M059J (cell line): Measurements from ENCODE around the gene FNTB. TPM values are rescaled to one million over a fixed set of nuclear protein-coding genes. Genes with fewer than 3 reads are reported as not detected.
A peak's percentile ranks its signal among the peaks of the same experiment; 100 is the strongest.

ENCODE experiments used
- DNase-seq: peaks from one replicate; pipeline ENCODE4 v3.0.0-alpha.2; 2012; ENCODE audit warnings: low read depth
- total RNA-seq: library from RNA; depleted of rRNA; stranded (reverse); fragments of >200 nt; shearing (Covaris generic); gene quantifications from 2 replicates; pipeline ENCODE4 v1.2.3, GENCODE V29; 2014

Gene FNTB
- total RNA-seq, 1 experiment from 2014 or later, result 23.7 TPM

DNA sequence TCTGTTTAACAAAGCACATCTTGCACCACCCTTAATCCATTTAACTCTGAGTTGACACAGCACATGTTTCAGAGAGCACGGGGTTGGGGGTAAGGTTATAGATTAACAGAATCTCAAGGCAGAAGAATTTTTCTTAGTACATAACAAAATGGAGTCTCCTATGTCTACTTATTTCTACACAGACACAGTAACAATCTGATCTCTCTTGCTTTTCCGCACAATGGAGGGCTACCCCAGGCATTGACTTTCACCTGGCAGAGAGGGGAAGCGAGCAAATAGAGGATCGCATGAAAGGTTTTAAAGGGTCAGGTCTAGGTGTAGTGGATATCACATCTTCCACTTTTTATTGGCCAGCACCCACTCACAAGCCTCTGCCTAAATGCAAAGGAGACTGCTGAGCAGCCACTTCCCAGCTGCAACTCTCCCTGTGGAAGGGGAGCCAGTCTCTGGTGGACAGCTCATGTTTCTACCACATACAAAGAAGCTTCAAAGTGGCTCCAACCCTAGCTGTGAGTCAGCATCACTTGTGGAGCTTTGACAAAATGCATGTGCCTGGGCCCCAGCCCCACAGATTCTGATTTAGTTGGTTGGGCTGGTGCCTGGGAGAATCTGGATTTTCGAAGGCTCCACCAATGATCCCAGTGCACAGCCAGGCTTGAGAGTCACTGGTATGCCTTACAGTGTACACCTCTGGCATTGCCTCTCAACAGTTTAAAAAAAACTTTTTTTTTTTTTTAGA lies 7.2 kb upstream of the FNTB start:
- peak; percentile 46 for DNase-seq

DNA sequence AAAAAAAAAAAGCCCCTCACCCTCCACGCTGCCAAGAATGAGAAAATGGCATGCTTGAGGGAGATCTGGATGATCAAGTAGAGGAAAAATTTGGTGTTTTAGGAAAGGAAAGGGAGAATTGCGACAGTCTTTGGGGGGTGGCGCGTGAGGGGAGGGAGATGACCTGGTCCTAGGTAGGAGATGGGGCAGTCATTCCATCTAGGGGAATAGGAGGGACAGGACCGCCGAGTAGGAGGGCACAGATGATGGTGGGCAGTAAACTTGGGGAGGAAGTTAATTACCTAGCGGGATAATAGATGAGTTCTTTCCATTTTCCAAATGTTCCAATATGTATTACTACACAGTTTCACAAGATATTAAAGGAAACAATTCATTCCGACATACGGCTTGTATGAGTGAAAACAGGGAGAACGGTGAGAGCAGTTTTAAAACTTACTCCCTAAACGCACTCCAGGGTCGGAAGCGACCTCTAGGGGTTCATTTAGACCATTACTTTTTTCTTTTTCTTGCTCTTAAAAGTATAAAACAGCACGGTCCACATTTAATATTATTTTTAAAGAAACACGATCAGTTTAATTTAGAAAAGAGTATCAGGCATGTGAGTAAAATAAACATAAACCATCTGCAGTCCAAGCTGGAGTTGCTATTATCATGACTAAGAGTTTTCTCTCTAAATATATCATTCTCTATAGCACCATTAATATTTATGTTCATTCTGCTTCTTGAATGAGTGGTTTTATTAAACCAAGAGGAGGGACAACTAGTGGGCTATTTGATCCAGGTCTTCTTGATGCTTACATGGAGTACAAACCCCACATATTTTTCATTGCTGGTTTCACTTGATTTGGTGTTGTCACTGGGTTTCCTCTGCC lies 3.0 kb upstream of the FNTB start:
- DNase-seq, result peak; percentile 62

DNA sequence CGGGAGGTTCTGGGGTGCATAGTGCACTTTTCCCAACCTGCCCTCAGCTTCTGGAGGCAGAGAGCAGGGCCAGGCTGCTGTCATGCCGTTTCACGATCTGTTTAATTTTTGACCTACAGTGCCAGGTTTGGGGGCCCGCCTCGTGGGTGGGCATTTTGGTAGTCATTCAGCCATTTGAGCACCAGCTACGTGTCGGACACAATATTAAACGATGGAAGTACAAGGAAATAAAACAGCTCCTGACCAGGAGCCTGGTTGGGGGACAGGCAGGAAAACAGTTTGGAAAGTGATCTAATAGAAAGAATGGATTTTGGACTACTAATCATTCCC lies 708 bp downstream of the FNTB start:
- DNase-seq, result peak; percentile 16

DNA sequence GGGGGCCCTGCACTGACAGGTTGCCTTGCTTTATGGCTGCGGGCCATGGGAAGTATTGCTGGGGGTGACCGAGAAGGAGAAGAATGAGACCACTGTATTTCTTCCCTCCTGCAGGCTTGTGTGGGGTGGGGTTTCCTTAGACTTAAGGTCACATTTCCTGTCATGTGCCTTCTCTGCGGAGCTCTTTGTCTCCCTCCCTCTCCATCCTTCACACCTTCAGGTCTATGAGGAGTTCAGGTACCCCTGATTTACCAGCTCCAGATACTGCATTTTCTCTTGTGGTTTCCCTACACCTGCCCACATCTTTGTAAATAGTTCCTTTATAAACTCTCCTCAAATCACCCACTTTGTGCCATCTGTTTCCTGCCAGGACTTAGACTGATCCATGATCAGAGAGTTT lies 3.6 kb downstream of the FNTB start:
- DNase-seq, result no peak

DNA sequence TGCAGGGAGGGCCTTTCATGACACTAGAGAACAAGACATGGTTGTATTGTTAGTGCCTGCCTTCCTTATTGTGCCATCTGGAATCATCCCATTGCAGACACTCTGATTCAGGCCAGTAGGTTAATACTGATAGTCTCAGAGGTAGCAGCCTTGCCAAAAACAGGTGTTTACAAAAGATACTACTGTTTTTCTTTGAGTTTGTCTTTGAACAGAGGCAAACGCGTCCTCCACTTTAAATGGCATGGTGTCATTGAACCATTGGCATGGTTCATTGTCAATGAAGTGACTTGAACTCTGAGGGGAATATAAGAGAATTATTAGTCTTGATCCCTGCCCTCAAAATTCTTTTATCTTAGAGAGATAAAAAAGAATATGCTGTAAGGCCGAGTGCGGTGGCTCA lies 4.2 kb downstream of the FNTB start:
- DNase-seq, result no peak

DNA sequence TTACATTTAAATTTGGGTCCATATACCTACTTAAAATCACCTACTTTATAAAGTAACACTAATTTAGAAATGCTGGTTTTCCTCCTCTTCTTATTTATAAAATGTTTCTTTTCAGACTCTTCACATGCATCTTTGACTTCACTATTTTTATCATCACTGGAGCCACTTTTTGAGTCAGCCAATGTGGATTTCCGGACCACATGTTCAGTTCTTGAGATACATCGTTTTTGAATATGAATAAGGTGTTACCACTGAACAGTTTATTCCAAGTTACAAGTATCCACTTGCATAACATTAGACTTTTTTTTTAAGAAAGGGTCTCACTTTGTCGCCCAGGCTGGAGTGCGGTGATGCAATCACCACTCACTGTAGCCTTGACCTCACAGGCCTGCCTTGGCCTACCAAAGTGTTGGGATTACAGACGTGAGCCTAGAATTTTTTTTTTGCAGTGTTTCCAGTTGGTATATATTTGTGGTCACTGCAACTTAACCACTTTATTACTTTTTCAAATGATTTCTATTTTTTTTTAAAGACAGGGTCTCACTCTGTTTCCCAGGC lies 5.7 kb downstream of the FNTB start:
- no peak for DNase-seq

DNA sequence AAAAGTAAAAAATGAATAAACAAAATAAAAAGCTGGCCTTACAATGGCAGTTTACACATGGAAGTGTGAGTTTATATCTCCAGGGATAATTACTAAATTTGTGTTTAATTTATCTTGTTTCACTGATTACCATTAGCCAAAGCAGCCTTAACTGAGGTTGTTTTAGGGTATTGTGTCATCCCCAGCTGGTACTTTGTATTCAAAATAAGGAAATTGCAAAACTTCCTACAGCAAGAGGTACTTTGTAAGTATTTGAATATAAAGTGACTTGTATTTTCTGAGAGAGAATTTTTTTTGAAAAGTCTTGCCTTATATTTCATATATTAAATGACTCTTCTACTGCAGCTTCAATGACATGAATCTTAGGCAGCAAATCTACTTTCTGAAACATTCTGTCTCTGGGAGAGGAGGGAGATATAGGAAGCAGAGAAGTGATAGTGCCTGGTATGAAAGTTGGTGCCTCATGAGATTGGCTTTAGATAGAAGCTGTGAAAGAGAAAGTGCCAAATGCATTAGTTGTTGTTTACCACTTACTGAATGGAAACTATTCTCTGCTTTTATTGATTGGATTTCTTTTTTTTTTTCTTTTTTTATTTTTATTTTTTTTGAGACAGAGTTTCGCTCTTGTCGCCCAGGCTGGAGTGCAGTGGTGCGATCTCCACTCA lies 6.7 kb downstream of the FNTB start:
- no peak for DNase-seq

DNA sequence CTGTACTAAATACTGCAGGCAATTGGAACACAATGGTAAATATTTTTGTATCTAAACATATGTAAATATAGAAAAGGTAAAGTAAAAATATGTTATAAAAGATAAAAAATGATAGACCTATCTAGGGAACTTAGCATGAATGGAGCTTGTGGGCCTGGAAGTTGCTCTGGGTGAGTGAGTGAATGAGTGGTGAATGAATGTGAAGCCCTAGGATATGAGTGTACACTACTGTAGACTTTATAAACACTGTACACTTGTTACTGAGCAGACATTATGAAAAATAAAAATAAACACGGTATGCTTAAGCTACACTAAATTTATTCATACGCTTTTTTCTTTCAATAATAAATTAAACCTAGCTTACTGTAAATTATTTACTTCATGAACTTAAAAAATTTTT lies 7.8 kb downstream of the FNTB start:
- no peak for DNase-seq

DNA sequence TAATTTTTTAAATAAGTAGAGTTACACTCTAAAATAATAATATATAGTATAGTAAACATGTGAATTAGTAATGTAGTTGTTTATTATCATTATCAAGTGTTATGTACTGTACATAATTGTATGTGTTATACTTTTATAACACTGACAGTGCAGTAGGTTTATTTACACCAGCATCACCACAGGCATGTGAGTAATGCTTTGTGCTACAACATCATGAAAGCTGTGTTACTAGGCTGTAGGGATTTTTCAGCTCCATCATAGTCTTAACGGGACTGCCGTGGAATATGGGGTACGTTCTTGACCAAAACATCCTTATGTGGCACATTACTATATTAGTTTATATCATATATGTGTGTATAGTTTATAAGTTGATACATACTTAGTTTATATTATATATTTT lies 8.6 kb downstream of the FNTB start:
- DNase-seq, result no peak

DNA sequence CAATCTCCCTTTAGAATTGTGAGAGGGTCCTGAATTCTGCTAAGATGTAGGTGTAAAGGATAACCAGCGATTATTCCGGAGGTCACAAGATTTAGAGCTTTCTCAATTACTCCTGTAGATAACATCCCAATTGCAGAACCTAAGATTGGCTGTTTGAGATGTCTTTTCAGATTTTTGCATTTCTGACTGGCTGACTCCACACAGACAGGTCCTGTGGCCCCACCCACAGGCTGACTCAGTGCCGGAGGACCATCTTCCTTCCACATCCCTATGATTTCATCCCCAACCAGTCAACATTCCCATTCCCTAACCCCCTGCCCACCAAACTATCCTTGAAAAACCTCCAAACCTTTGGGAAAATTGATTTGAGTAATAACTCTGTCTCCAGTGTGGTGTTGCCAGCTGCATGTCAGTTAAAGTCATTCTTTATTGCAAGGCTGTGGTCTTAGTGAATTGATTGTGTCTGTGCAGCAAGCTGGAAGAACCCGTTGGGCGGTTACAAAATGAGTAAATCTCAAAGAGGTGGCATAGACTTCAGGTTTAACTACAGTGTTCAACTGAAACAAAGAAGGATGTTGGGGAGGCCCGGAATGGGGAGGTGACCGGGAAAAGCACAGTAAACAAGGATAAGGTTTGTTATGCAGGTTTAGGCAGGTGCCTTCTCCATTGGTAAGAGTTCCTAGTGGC lies 10.6 kb downstream of the FNTB start:
- peak; percentile 32 for DNase-seq

DNA sequence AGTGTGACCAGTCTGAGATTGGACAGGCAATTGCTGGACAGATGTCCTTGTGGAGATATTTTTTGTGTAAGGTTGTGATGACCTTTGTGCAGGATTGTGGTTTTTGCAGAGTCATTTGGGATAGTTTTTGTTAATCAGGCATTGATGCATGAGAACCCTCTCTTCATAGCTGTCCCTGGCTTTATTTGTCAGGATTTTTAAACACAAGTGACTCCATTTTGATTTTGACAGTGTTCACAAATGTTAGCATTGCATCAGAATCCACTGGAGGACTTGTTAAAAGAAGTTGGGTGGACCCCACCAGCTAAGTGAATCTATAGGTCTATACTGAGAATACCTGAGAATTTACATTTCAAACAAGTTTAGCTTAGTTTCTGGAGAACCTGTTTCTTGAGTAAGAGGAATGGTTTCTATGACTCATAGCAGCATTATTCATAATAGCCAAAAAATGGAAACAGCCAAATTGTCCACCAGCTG lies 11.8 kb downstream of the FNTB start:
- peak; percentile 61 for DNase-seq

DNA sequence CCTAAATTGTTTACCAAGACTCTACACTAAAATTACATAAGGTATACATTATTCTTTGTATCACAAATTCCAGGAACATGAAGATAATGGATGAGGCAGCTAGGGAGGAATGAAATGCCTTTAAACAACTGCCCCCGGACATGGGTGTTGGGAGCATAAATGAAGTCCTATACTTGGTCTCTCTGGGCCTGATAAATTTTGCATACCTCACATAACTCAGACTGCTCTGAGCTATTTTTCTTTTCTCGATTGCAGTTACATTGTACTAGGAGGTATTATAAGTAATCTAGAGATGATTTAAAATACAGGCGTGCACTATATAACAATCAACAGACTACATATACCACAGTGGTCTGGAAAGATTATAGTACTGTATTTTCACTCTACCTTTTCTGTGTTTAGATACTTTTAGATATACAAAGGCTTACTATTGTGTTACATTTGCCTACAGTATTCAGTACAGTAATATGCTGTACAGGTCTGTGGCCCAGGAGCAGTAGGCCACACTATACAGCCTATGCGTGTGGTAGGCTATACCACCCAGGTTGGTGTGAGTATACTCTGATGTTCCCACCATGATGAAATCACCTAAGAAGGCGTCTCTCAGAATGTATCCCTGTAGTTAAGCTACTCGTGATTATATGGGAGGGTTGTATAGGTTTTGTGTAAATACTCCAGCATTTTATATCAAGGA lies 14.3 kb downstream of the FNTB start:
- no peak for DNase-seq

DNA sequence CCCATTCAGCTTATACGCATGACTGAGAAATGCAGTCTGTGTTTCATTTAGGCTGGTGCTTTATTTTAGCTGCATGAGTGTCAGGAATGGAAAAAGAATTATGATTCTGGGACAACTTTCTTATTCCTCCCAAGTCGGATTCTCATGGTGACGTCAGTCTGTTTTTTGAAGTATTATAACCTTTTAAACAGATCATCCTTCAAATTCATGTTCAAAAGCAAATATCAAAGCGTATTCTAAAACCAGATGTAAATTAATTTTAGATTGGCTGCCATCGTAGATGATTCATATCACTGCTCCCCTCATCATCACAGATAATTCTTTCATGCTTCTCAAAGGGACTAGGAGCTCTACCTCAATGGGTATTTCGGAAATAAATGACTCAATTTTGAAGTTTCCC lies 15.0 kb downstream of the FNTB start:
- no peak for DNase-seq

DNA sequence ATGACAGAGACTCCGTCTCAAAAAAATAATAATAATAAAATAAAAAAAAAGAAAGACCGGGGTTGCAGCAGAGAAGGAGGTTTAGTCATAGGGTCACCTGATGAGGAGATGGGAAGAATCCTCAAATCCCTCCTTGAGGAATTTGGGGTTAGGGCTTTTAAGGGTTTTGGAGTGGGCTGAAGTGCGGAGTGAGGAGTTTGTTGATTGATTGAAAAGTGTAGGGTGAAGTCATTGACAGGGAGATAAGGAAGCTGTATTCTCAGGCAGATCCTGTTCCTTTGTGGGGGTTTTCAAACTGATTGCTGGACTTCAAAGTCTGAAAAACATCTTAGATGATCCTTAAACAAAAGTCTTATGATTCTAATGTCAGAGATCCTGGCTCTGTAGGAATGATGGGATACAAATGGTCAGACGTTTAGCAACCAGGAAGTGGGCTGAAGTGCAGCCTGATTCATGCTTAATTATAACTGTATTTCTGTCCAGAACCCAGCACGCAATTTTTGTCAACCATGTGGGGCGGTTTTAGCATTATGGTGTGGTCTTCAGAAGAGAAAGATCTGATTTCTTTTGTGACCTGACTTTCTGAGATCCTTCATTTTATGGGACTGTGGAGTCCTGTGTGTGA lies 16.0 kb downstream of the FNTB start:
- peak; percentile 56 for DNase-seq

DNA sequence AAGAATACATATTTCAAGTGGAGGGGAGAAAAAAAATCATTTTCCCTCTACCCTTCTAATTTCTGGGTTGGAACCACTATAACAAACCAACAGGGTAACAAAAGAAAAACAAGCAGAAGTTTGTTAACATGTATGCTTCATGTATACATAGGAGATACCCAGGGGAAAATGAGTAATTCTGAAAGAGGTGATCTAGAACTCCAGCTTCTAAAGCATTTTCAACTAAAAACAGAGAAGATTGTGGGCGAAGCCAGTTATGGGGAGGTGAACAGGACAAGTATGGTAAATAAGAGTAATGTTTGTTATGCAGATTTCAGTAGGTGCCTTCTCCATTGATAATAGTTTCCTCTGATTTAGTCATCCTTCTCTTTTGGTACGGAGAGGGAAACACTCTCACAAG lies 16.7 kb downstream of the FNTB start:
- DNase-seq, result no peak

DNA sequence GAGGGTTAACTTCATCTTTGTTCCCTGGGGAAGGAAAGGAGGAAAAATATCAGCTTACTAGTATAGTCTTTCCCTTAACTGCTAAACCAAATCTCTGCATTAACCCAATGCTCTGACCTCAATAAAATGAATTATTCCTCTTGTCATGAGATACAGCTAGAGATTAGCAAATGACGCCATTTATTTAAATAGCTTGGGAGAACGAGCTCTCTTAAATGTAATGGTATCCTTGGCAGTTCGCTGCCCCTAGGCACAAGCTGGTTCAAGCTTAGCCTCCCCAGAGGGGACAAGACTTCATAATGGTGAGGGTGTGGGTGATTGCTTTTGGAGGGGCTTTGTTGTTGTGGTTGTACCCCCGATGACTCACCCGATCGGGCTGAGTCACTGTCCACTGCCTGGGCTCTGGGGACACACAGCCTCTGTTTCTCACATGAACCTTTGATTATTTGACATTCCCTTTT lies 19.6 kb downstream of the FNTB start:
- peak; percentile 78 for DNase-seq

DNA sequence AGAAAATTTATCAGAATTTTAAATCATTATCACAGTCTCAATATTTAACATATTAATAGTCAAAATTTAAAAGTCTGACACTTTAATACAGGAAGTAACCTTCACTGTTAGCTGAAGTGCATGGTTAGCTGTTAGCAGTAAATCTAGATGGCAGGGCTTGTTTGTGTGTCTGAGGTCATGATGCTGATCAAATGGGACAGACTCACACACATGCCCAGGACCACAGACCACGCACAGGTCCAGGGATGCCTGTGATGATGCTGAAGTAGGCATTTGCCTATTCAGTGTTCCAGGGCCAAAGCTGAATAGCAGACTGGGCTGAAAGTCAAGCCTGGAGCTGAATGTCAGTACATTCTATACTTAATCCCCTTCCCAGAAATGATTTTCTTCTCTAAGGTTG lies 20.5 kb downstream of the FNTB start:
- peak; percentile 25 for DNase-seq

DNA sequence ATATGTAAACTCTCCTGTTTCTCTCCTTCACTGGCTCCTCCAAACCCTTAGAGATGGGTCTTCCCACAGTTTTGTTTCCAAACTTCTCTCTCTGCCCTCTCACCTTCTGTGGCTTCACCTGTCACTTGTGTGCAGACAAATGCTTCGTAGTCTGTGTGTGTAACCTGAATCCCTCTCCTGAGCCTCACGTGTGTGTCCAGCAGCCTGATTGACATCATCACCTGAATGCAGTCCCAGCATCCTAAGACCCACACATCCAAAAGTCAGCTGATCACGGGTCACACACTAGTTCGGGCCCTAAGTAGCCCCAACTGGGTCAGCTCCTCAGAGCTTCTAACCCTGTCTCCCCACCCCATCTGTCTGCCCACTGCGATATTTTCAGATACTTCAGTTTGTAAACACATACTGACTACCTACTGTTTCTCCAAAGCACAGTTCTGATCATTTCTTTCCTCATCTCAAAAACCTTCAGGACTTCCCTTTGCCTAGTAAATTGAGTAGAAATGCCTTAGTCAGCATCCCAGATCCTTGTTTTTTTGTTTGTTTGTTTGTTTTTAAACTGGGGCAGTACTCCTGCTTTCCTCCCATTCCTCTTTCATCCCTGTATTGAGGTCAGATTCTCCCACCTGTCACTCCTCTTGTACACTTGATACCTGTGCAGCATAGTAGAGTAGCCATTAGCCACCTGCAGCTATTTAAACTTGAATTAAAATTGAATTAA lies 23.7 kb downstream of the FNTB start:
- DNase-seq, result no peak

DNA sequence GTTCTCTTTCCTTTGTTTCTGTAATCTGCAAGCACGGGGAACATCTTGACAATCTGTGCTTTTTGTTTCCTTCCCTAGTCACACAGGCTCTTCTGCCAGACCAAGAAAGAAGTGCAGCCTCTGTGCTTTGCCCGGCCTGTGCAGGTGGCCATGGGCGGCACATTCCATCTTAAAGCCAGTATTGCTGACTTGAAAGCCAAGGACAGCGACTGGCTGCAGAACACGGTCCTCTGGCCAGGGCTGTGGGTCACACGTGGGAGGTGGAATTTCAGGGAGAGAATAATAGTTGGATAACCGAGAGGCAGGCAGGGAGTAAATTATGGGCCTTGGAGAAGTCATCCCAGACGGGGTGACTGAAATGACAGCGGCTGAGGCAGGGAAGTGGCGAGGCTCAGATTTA lies 24.8 kb downstream of the FNTB start:
- DNase-seq, result no peak

DNA sequence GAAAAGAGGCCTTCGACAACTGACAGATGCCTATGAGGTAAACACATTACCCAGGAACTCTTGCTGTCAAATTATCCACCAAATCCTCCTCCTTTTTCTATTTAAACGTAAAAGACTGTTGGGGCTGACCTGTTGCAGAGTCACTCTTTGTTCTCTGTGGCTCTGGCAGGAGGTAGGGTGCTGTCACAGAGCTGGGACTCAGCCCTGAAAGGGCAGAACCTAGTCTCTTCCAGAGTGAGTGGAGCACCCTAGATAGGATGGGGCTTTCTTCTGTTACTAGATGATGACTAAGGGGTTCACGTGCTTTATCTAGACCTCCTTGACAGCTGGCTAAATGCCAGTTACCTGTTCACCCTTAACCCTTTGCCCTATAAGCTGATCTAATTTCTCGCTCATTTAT lies 25.7 kb downstream of the FNTB start:
- DNase-seq, result no peak
